Ascending aorta (tissue), 2 donors: Measurements from ENCODE around the gene EMP1. TPM values are rescaled to one million over a fixed set of nuclear protein-coding genes. Genes with fewer than 3 reads are reported as not detected.

ENCODE experiments used
- DNase-seq, 2 donors: peaks; one replicate each; pipeline ENCODE4 v3.0.0-alpha.2; 2019; ENCODE audit warnings: low spot score in 2 of 2
- H3K27ac ChIP-seq, 2 donors: fragments of 200-600 bp; sonication (generic); one replicate each; pipeline ENCODE4 v1.5.1; 2016 to 2017; ENCODE audit warnings: mild to moderate bottlenecking in 1 of 2
- H3K27me3 ChIP-seq: fragments of 200-600 bp; sonication (generic); one replicate; pipeline ENCODE4 v1.5.1; 2017
- H3K36me3 ChIP-seq, 2 donors: fragments of 200-600 bp; sonication (generic); one replicate each; pipeline ENCODE4 v1.5.1; 2016
- H3K4me1 ChIP-seq, 2 donors: fragments of 200-600 bp; sonication (generic); one replicate each; pipeline ENCODE4 v1.5.1; 2016 to 2017; ENCODE audit warnings: mild to moderate bottlenecking in 1 of 2
- H3K4me3 ChIP-seq, 2 donors: fragments of 200-600 bp; sonication (generic); one replicate each; pipeline ENCODE4 v1.5.1; 2016 to 2017; ENCODE audit warnings: mild to moderate bottlenecking in 1 of 2
- H3K9me3 ChIP-seq, 2 donors: fragments of 200-600 bp; sonication (generic); one replicate each; pipeline ENCODE4 v1.5.1; 2016
- intact Hi-C: fragments of 100-400 bp; cut with DNase I; formaldehyde crosslinking; loops from one replicate; pipeline ENCODE4 v1.15.1; 2023
- total RNA-seq: library from RNA; depleted of rRNA; stranded (reverse); fragments of >200 nt; gene quantifications from one replicate; pipeline ENCODE4 v1.1.0, GENCODE V29; 2016
- TF ChIP-seq, protein P1 (sequence below), 3 experiments: fragments of 200-600 bp in 2 of 3; fragments of 450-650 bp in 1 of 3; sonication (generic) in 2 of 3; IDR thresholded peaks; one replicate each; pipeline ENCODE4 v1.5.1; 2016 to 2019; ENCODE audit warnings: antibody characterized with exemption in 3 of 3, mild to moderate bottlenecking in 1 of 3, moderate library complexity in 1 of 3

EMP1 gene, protein sequence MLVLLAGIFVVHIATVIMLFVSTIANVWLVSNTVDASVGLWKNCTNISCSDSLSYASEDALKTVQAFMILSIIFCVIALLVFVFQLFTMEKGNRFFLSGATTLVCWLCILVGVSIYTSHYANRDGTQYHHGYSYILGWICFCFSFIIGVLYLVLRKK
- 588 TPM for total RNA-seq

GRCh38 chr12:13196130-13196921 is at the start of gene EMP1:
TSS of gene EMP1 (plus strand) at chr12:13196726. CDS start at chr12:13211511, 14,785 bp downstream.
- Histone ChIP-seq H3K9me3 (no peaks in the 10 kb centered on the region), H3K27ac (peak within 1 kb of the TSS; percentile 82 to 85), H3K4me3 (peak within 1 kb of the TSS; percentile 52 to 71), H3K27me3 (no peaks in the 10 kb centered on the region), H3K4me1 (peaks cover 3 to 7% of the 10 kb centered on the region in 2 donors), H3K36me3 (no peaks in the 10 kb centered on the region)
- intact Hi-C loops = loop anchor here (1.0 to 5.0 kb wide), 4 partner anchors 24 to 294 kb away; partner anchors contain the start of gene FAM234B
- DNase-seq = peak; percentile 89 to 98
- TF ChIP-seq, protein P1, sequence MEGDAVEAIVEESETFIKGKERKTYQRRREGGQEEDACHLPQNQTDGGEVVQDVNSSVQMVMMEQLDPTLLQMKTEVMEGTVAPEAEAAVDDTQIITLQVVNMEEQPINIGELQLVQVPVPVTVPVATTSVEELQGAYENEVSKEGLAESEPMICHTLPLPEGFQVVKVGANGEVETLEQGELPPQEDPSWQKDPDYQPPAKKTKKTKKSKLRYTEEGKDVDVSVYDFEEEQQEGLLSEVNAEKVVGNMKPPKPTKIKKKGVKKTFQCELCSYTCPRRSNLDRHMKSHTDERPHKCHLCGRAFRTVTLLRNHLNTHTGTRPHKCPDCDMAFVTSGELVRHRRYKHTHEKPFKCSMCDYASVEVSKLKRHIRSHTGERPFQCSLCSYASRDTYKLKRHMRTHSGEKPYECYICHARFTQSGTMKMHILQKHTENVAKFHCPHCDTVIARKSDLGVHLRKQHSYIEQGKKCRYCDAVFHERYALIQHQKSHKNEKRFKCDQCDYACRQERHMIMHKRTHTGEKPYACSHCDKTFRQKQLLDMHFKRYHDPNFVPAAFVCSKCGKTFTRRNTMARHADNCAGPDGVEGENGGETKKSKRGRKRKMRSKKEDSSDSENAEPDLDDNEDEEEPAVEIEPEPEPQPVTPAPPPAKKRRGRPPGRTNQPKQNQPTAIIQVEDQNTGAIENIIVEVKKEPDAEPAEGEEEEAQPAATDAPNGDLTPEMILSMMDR (IDR thresholded peaks at IDR 0.05) = no peak

- H3K36me3 ChIP-seq = no peaks in the 10 kb centered on the region
- H3K9me3 ChIP-seq = no peaks in the 10 kb centered on the region
- H3K4me1 ChIP-seq = peaks cover 3 to 7% of the 10 kb centered on the region in 2 donors
- H3K4me3 ChIP-seq = no peak overlapping the region
- intact Hi-C loops = no loop called here
- peak overlapping the region; percentile 71 to 77 for H3K27ac ChIP-seq
- H3K27me3 ChIP-seq = no peaks in the 10 kb centered on the region
- TF ChIP-seq, protein P1 (IDR thresholded peaks at IDR 0.05) = no peak
- DNase-seq = no peak
Observed at GRCh38 chr12:13147688-13148484, 48.6 kb upstream of the EMP1 start.

- no peak overlapping the region for H3K4me3 ChIP-seq
- TF ChIP-seq, protein P1 (IDR thresholded peaks at IDR 0.05) = no peak
- no peak for DNase-seq
- H3K4me1 ChIP-seq = peaks cover 3 to 7% of the 10 kb centered on the region in 2 donors
- H3K36me3 ChIP-seq = no peaks in the 10 kb centered on the region
- H3K9me3 ChIP-seq = no peaks in the 10 kb centered on the region
- no peaks in the 10 kb centered on the region for H3K27me3 ChIP-seq
- intact Hi-C loops = no loop called here
- H3K27ac ChIP-seq = peak overlapping the region; percentile 71 to 77
Observed at GRCh38 chr12:13148485-13148847, 48.1 kb upstream of the EMP1 start.

DNA sequence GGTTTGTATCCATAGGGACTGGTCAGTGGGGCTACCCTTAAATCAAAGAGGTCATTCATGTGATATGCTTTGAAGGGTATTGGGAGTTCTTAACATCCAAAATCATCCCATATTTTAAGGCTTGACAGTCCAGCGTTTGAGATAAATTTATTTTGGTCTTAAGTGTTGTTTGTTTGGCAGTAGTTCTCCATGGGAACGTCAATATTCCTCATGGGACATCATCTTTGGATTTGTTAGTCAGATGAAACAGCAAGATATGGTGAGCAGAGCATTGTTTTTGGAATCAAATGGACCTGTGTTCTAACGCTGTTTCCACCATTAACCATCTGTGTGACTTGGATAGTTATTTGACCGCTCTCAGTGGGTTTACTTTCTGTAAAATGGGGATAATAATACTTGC is 47.1 kb upstream of the EMP1 start:
- Histone ChIP-seq H3K4me3 (no peak overlapping the region), H3K27me3 (no peaks in the 10 kb centered on the region), H3K27ac (no peak overlapping the region), H3K9me3 (no peaks in the 10 kb centered on the region), H3K4me1 (peaks cover 3 to 7% of the 10 kb centered on the region in 2 donors), H3K36me3 (no peaks in the 10 kb centered on the region)
- TF ChIP-seq, protein P1 (IDR thresholded peaks at IDR 0.05) = no peak
- DNase-seq = no peak
- intact Hi-C loops = no loop called here

GRCh38 chr12:13152281-13152680 is 44.2 kb upstream of the EMP1 start:
- no peak for DNase-seq
- TF ChIP-seq, protein P1 (IDR thresholded peaks at IDR 0.05) = no peak
- intact Hi-C loops = no loop called here
- no peaks in the 10 kb centered on the region for H3K27me3 ChIP-seq
- no peak overlapping the region for H3K4me3 ChIP-seq
- H3K4me1 ChIP-seq = peaks cover 3 to 7% of the 10 kb centered on the region in 2 donors
- no peaks in the 10 kb centered on the region for H3K36me3 ChIP-seq
- no peaks in the 10 kb centered on the region for H3K9me3 ChIP-seq
- no peak overlapping the region for H3K27ac ChIP-seq
